GM19397 (cell line): Measurements from ENCODE around the gene PHLDA3.
"Not testable (repeated sequence)": the region's sequence is repeated elsewhere in the genome, so short reads cannot be mapped to it uniquely, and the experiment has no call there.

Source experiments
- ATAC-seq: cut with Tn5 transposase; IDR thresholded peaks from one replicate; pipeline ENCODE4 v1.9.1; 2021; ENCODE audit warnings: mild to moderate bottlenecking, moderate library complexity; ENCODE audit not compliant: unreplicated experiment

Gene PHLDA3

GRCh38 chr1:201504179-201504631 lies 35.2 kb upstream of the PHLDA3 start:
- no peak for ATAC-seq

- no peak for ATAC-seq
Observed at GRCh38 chr1:201503397-201504176, 34.6 kb upstream of the PHLDA3 start.

GRCh38 chr1:201502511-201502857 lies 33.5 kb upstream of the PHLDA3 start:
- no peak for ATAC-seq

GRCh38 chr1:201501812-201502510 lies 33.0 kb upstream of the PHLDA3 start:
- ATAC-seq, result no peak

GRCh38 chr1:201501144-201501543 lies 32.2 kb upstream of the PHLDA3 start:
- ATAC-seq, result no peak

GRCh38 chr1:201500670-201501120 lies 31.7 kb upstream of the PHLDA3 start:
- ATAC-seq, result no peak

GRCh38 chr1:201499795-201500669 lies 31.0 kb upstream of the PHLDA3 start:
- ATAC-seq, result no peak

GRCh38 chr1:201499191-201499590 lies 30.2 kb upstream of the PHLDA3 start:
- no peak for ATAC-seq

- no peak for ATAC-seq
Observed at GRCh38 chr1:201498621-201499020, 29.6 kb upstream of the PHLDA3 start.

GRCh38 chr1:201497935-201498509 lies 29.0 kb upstream of the PHLDA3 start:
- ATAC-seq, result no peak

- no peak for ATAC-seq
Observed at GRCh38 chr1:201496296-201496690, 27.3 kb upstream of the PHLDA3 start.

GRCh38 chr1:201495551-201496295 lies 26.7 kb upstream of the PHLDA3 start:
- no peak for ATAC-seq

- ATAC-seq, result no peak
Observed at GRCh38 chr1:201493757-201494617, 25.0 kb upstream of the PHLDA3 start.

GRCh38 chr1:201493026-201493656 lies 24.2 kb upstream of the PHLDA3 start:
- not testable (repeated sequence) for ATAC-seq

GRCh38 chr1:201491896-201492511 lies 23.0 kb upstream of the PHLDA3 start:
- ATAC-seq, result no peak

- no peak for ATAC-seq
Observed at GRCh38 chr1:201490708-201491131, 21.7 kb upstream of the PHLDA3 start.

- no peak for ATAC-seq
Observed at GRCh38 chr1:201489643-201490261, 20.8 kb upstream of the PHLDA3 start.
